CD4-positive, alpha-beta T cell treated with Interleukin-4 for 1 hour (primary cell): ENCODE data around the gene OR14I1.

ENCODE experiments used
- DNase-seq, 2 donors: peaks; one replicate each; pipeline ENCODE4 v3.0.0-alpha.2; 2020 to 2022

Gene OR14I1

GRCh38 chr1:248702714-248703113, at the start of gene OR14I1:
Gene OR14I1, minus strand, starts transcription at chr1:248702766.
- DNase-seq = no peak

- DNase-seq = no peak
Measured at GRCh38 chr1:248751635-248752034, 49.1 kb upstream of the OR14I1 start.

- DNase-seq = no peak
Measured at GRCh38 chr1:248751142-248751541, 48.6 kb upstream of the OR14I1 start.

- DNase-seq = no peak
Measured at GRCh38 chr1:248750496-248750895, 47.9 kb upstream of the OR14I1 start.

- DNase-seq = no peak
Measured at GRCh38 chr1:248748211-248748610, 45.6 kb upstream of the OR14I1 start.

GRCh38 chr1:248740876-248741275, 38.3 kb upstream of the OR14I1 start:
- DNase-seq = no peak

GRCh38 chr1:248739572-248740205, 37.1 kb upstream of the OR14I1 start:
- no peak for DNase-seq

- no peak for DNase-seq
Measured at GRCh38 chr1:248737457-248737856, 34.9 kb upstream of the OR14I1 start.

GRCh38 chr1:248736977-248737376, 34.4 kb upstream of the OR14I1 start:
- DNase-seq = no peak

GRCh38 chr1:248733566-248733965, 31.0 kb upstream of the OR14I1 start:
- no peak for DNase-seq

GRCh38 chr1:248730507-248731335, 28.2 kb upstream of the OR14I1 start:
- no peak for DNase-seq

GRCh38 chr1:248714248-248714647, 11.7 kb upstream of the OR14I1 start:
- DNase-seq = no peak

- no peak for DNase-seq
Measured at GRCh38 chr1:248710305-248710900, 7.8 kb upstream of the OR14I1 start.

- no peak for DNase-seq
Measured at GRCh38 chr1:248704606-248705005, 2.0 kb upstream of the OR14I1 start.

- no peak for DNase-seq
Measured at GRCh38 chr1:248703674-248704073, 1.1 kb upstream of the OR14I1 start.

- no peak for DNase-seq
Measured at GRCh38 chr1:248699099-248699498, 3.5 kb downstream of the OR14I1 start.

GRCh38 chr1:248697907-248698306, 4.7 kb downstream of the OR14I1 start:
- DNase-seq = no peak

GRCh38 chr1:248696774-248697173, 5.8 kb downstream of the OR14I1 start:
- DNase-seq = no peak

GRCh38 chr1:248696261-248696660, 6.3 kb downstream of the OR14I1 start:
- peak in 1 of 2 donors; percentile 20 for DNase-seq

GRCh38 chr1:248695451-248696132, 7.0 kb downstream of the OR14I1 start:
- DNase-seq = no peak

- DNase-seq = no peak
Measured at GRCh38 chr1:248691567-248692155, 10.9 kb downstream of the OR14I1 start.

GRCh38 chr1:248688527-248689298, 13.9 kb downstream of the OR14I1 start:
- no peak for DNase-seq
